Measurements from ENCODE around the gene LRRK2.
"Not testable (repeated sequence)": the region's sequence is repeated elsewhere in the genome, so short reads cannot be mapped to it uniquely, and the experiment has no call there.

LRRK2 gene

GRCh38 chr12:40215982-40216381 lies 8.8 kb upstream of the LRRK2 start:
- no peak for DNase-seq

GRCh38 chr12:40216516-40217288 lies 8.1 kb upstream of the LRRK2 start:
- DNase-seq = no peak

GRCh38 chr12:40219760-40220159 lies 5.0 kb upstream of the LRRK2 start:
- no peak for DNase-seq

GRCh38 chr12:40222247-40222646 lies 2.5 kb upstream of the LRRK2 start:
- no peak for DNase-seq

GRCh38 chr12:40223646-40224045 lies 1.2 kb upstream of the LRRK2 start:
- no peak for DNase-seq

- DNase-seq = no peak
Observed at GRCh38 chr12:40225337-40225983, 663 bp downstream of the LRRK2 start.

- no peak for DNase-seq
Observed at GRCh38 chr12:40225984-40226602, 1.3 kb downstream of the LRRK2 start.

- DNase-seq = no peak
Observed at GRCh38 chr12:40226705-40227104, 1.9 kb downstream of the LRRK2 start.

- no peak for DNase-seq
Observed at GRCh38 chr12:40227447-40227846, 2.6 kb downstream of the LRRK2 start.

GRCh38 chr12:40228727-40229126 lies 3.9 kb downstream of the LRRK2 start:
- no peak for DNase-seq

- DNase-seq = no peak
Observed at GRCh38 chr12:40229690-40230651, 5.2 kb downstream of the LRRK2 start.

- DNase-seq = no peak
Observed at GRCh38 chr12:40232602-40233001, 7.8 kb downstream of the LRRK2 start.

- DNase-seq = no peak
Observed at GRCh38 chr12:40233741-40234367, 9.1 kb downstream of the LRRK2 start.

- no peak for DNase-seq
Observed at GRCh38 chr12:40236357-40236850, 11.6 kb downstream of the LRRK2 start.

- no peak for DNase-seq
Observed at GRCh38 chr12:40238266-40238902, 13.6 kb downstream of the LRRK2 start.

GRCh38 chr12:40238979-40239378 lies 14.2 kb downstream of the LRRK2 start:
- no peak for DNase-seq

GRCh38 chr12:40240779-40241178 lies 16.0 kb downstream of the LRRK2 start:
- DNase-seq = no peak

- DNase-seq = no peak
Observed at GRCh38 chr12:40241741-40242140, 16.9 kb downstream of the LRRK2 start.

GRCh38 chr12:40244526-40245156 lies 19.8 kb downstream of the LRRK2 start:
- DNase-seq = not testable (repeated sequence)

- DNase-seq = no peak
Observed at GRCh38 chr12:40248034-40248433, 23.2 kb downstream of the LRRK2 start.

Data from stimulated activated CD4-positive, alpha-beta T cell treated with anti-CD3 and anti-CD28 coated beads, Interleukin-4, amount 100 ng/mL, for 24 hours (primary cell).